ENCODE results near the gene CEMIP2. TPM values are rescaled to one million over a fixed set of nuclear protein-coding genes. Genes with fewer than 3 reads are reported as not detected.

The CEMIP2 gene
- total and polyA plus RNA-seq, 10 of the 15 experiments (the other 5 are each of a cell fraction or from before 2014, with no cell fraction given): 0.50 to 19.2 (median 1.2) TPM

DNA sequence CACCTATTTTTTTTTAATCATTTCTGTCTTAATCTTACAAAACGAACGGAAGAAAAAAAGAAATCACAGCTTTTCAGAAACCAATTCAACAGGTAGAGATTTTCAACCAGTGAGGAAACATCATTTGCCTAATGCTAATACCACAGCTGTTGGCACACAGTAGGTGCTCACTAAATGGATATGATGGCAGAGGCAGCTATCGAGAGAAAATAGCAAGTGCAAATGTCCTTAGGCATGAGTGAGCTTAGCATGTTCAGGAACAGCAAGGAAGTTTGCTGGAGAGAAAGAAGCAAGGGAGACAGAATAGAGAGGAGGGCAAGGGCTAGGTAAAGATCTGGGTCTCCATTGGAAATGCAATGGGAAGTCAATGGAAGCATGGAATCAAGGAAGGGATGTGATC, 49.2 kb downstream of the CEMIP2 start (continued):
- TF ChIP-seq, protein P1, sequence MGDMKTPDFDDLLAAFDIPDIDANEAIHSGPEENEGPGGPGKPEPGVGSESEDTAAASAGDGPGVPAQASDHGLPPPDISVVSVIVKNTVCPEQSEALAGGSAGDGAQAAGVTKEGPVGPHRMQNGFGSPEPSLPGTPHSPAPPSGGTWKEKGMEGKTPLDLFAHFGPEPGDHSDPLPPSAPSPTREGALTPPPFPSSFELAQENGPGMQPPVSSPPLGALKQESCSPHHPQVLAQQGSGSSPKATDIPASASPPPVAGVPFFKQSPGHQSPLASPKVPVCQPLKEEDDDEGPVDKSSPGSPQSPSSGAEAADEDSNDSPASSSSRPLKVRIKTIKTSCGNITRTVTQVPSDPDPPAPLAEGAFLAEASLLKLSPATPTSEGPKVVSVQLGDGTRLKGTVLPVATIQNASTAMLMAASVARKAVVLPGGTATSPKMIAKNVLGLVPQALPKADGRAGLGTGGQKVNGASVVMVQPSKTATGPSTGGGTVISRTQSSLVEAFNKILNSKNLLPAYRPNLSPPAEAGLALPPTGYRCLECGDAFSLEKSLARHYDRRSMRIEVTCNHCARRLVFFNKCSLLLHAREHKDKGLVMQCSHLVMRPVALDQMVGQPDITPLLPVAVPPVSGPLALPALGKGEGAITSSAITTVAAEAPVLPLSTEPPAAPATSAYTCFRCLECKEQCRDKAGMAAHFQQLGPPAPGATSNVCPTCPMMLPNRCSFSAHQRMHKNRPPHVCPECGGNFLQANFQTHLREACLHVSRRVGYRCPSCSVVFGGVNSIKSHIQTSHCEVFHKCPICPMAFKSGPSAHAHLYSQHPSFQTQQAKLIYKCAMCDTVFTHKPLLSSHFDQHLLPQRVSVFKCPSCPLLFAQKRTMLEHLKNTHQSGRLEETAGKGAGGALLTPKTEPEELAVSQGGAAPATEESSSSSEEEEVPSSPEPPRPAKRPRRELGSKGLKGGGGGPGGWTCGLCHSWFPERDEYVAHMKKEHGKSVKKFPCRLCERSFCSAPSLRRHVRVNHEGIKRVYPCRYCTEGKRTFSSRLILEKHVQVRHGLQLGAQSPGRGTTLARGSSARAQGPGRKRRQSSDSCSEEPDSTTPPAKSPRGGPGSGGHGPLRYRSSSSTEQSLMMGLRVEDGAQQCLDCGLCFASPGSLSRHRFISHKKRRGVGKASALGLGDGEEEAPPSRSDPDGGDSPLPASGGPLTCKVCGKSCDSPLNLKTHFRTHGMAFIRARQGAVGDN (IDR thresholded peaks at IDR 0.05): no peak
- TF ChIP-seq ZBTB33 (IDR thresholded peaks at IDR 0.05) (no peak), POLR2A (IDR thresholded peaks at IDR 0.05; ENCODE audit: low read depth, low read length) (no peak), DPF2 (IDR thresholded peaks at IDR 0.05) (no peak), ZNF622 (IDR thresholded peaks at IDR 0.05) (no peak), E4F1 (IDR thresholded peaks at IDR 0.05; ENCODE audit: borderline replicate concordance, partially characterized antibody) (no peak), ZBTB4 (CRISPR knock-in tag; IDR thresholded peaks at IDR 0.05) (no peak), NBN (IDR thresholded peaks at IDR 0.05) (no peak), EGR1 (IDR thresholded peaks at IDR 0.05; ENCODE audit: borderline replicate concordance in 1 of 2, low read depth in 2 of 2, low read length in 2 of 2) (no peak), ZBTB11 (CRISPR knock-in tag; IDR thresholded peaks at IDR 0.05) (no peak)

Data from GM12878 (cell line).